Stimulated activated CD8-positive, alpha-beta memory T cell treated with anti-CD3 and anti-CD28 coated beads, Interleukin-4, amount 100 ng/mL, for 1 hour (primary cell): Measurements from ENCODE around the gene TMEM164.

Source experiments
- DNase-seq, 2 donors: peaks; one replicate each; pipeline ENCODE4 v3.0.0-alpha.2; 2020; ENCODE audit warnings: low read depth in 2 of 2, low spot score in 1 of 2

The TMEM164 gene

GRCh38 chrX:110003167-110004156, 548 bp downstream of the TMEM164 start:
- DNase-seq, result no peak

- no peak for DNase-seq
Measured at GRCh38 chrX:110004215-110004614, 1.3 kb downstream of the TMEM164 start.

GRCh38 chrX:110004731-110005369, 1.9 kb downstream of the TMEM164 start:
- DNase-seq, result no peak

GRCh38 chrX:110006161-110006560, 3.2 kb downstream of the TMEM164 start:
- DNase-seq, result no peak

- DNase-seq, result no peak
Measured at GRCh38 chrX:110006821-110007375, 4.0 kb downstream of the TMEM164 start.

- DNase-seq, result no peak
Measured at GRCh38 chrX:110008011-110008635, 5.2 kb downstream of the TMEM164 start.

GRCh38 chrX:110012818-110013485, 10.0 kb downstream of the TMEM164 start:
- DNase-seq, result no peak

- no peak for DNase-seq
Measured at GRCh38 chrX:110013968-110014367, 11.1 kb downstream of the TMEM164 start.

- DNase-seq, result no peak
Measured at GRCh38 chrX:110015032-110015431, 12.1 kb downstream of the TMEM164 start.

GRCh38 chrX:110015915-110016314, 13.0 kb downstream of the TMEM164 start:
- no peak for DNase-seq

- DNase-seq, result no peak
Measured at GRCh38 chrX:110020536-110020935, 17.6 kb downstream of the TMEM164 start.

GRCh38 chrX:110021258-110022022, 18.5 kb downstream of the TMEM164 start:
- DNase-seq, result no peak

- no peak for DNase-seq
Measured at GRCh38 chrX:110022599-110023448, 19.9 kb downstream of the TMEM164 start.

GRCh38 chrX:110025395-110025794, 22.5 kb downstream of the TMEM164 start:
- DNase-seq, result no peak

GRCh38 chrX:110026099-110026844, 23.4 kb downstream of the TMEM164 start:
- DNase-seq, result no peak

- DNase-seq, result no peak
Measured at GRCh38 chrX:110032534-110033147, 29.7 kb downstream of the TMEM164 start.

- DNase-seq, result no peak
Measured at GRCh38 chrX:110034036-110034435, 31.1 kb downstream of the TMEM164 start.
